A549 (cell line): ENCODE data around the gene SRF. TPM values are rescaled to one million over a fixed set of nuclear protein-coding genes. Genes with fewer than 3 reads are reported as not detected.

Experiments used
- ATAC-seq, 2 experiments: fragments of 200-7000 bp in 1 of 2; fragments of >200 bp in 1 of 2; cut with Nextera tagmentation in 1 of 2; cut with Tn5 transposase in 1 of 2; 3 replicates each; pipeline versions ENCODE4 v1.8.0 to v1.9.1; 2018 to 2020; ENCODE audit warnings: mild to moderate bottlenecking in 1 of 2, moderate library complexity in 1 of 2
- CTCF ChIA-PET: fragments of 300-600 bp; sonication (Branson Sonifier 250); formaldehyde crosslinking; extraction: SDS; loops from one replicate; lab custom pipeline; 2021; ENCODE audit warnings: antibody characterized with exemption, inconsistent platforms; lab: Yijun Ruan, JAX
- POLR2A ChIA-PET: fragments of 350-600 bp; formaldehyde crosslinking; extraction: SDS; loops from one replicate; lab custom pipeline; 2021; ENCODE audit warnings: antibody characterized with exemption, inconsistent platforms; lab: Yijun Ruan, JAX
- DNase-seq, 2 experiments: peaks; one replicate each; pipeline versions ENCODE4 v3.0.0 to v3.0.0-alpha.2; 2011 to 2016; ENCODE audit warnings: low read depth in 1 of 2, low spot score in 1 of 2
- FAIRE-seq: peaks from 2 replicates; lab custom pipeline; 2011; peaks lifted over from hg19 to GRCh38; lab: Jason Lieb, UNC
- H3K27ac ChIP-seq, 2 experiments: fragments of >200 bp; sonication (Bioruptor Twin); formaldehyde crosslinking; 3 replicates each; pipeline ENCODE4 v1.5.1; 2016 to 2017
- H3K4me1 ChIP-seq: fragments of >200 bp; sonication (Bioruptor Twin); formaldehyde crosslinking; 3 replicates; pipeline ENCODE4 v1.6.1; 2016
- H3K4me2 ChIP-seq: fragments of >200 bp; sonication (Bioruptor Twin); formaldehyde crosslinking; 3 replicates; pipeline ENCODE4 v1.6.1; 2016
- H3K4me3 ChIP-seq: fragments of >200 bp; sonication (Bioruptor Twin); formaldehyde crosslinking; 3 replicates; pipeline ENCODE4 v1.5.1; 2016
- H3K9me3 ChIP-seq: fragments of >200 bp; sonication (Bioruptor Twin); formaldehyde crosslinking; 3 replicates; pipeline ENCODE4 v1.6.1; 2016
- BCL3 ChIP-seq: fragments of >200 bp; sonication (Bioruptor Twin); formaldehyde crosslinking; IDR thresholded peaks from 3 replicates; pipeline ENCODE4 v1.6.1; 2016
- CBX2 ChIP-seq: fragments of 200-600 bp; sonication (generic); IDR thresholded peaks from 2 replicates; pipeline ENCODE4 v1.6.1; 2016; ENCODE audit warnings: low read depth, mild to moderate bottlenecking, borderline replicate concordance
- E2F6 ChIP-seq: IDR thresholded peaks from 2 replicates; pipeline ENCODE4 v1.6.1; 2012; ENCODE audit warnings: low read depth, borderline replicate concordance
- EHMT2 ChIP-seq: fragments of 200-600 bp; sonication (generic); IDR thresholded peaks from 2 replicates; pipeline ENCODE4 v1.6.1; 2016; ENCODE audit warnings: antibody characterized with exemption, low read depth, mild to moderate bottlenecking, moderate library complexity
- ELK1 ChIP-seq: fragments of 150-350 bp; IDR thresholded peaks from 2 replicates; pipeline ENCODE4 v1.6.1; 2014; ENCODE audit warnings: low read depth, mild to moderate bottlenecking, low read length
- ESRRA ChIP-seq: fragments of 150-350 bp; IDR thresholded peaks from 2 replicates; pipeline ENCODE4 v1.6.1; 2014; ENCODE audit warnings: mild to moderate bottlenecking, low read length, borderline replicate concordance
- HOXA7 ChIP-seq: fragments of 250-450 bp; sonication (Bioruptor Pico); IDR thresholded peaks from 2 replicates; pipeline ENCODE4 v1.5.0; 2020; ENCODE audit warnings: mild to moderate bottlenecking, moderate library complexity
- HOXB5 ChIP-seq: fragments of 250-450 bp; sonication (Bioruptor Pico); IDR thresholded peaks from 2 replicates; pipeline ENCODE4 v1.5.0; 2020; ENCODE audit warnings: mild to moderate bottlenecking, moderate library complexity
- JUN ChIP-seq, 2 experiments: fragments of >200 bp; sonication (Bioruptor Twin); formaldehyde crosslinking; IDR thresholded peaks; 2 replicates in 1 of 2; 3 replicates in 1 of 2; pipeline ENCODE4 v1.6.1; 2016 to 2017
- MAX ChIP-seq: IDR thresholded peaks from 2 replicates; pipeline ENCODE4 v1.6.1; 2012
- NR3C1 ChIP-seq: fragments of >200 bp; sonication (Bioruptor Twin); formaldehyde crosslinking; IDR thresholded peaks from 3 replicates; pipeline ENCODE4 v1.6.1; 2017
- RFX5 ChIP-seq: fragments of 450-650 bp; IDR thresholded peaks from 2 replicates; pipeline ENCODE4 v1.7.1; 2014; ENCODE audit warnings: antibody characterized with exemption, mild to moderate bottlenecking, moderate library complexity
- SMC3 ChIP-seq: fragments of >200 bp; sonication (Bioruptor Twin); formaldehyde crosslinking; IDR thresholded peaks from 3 replicates; pipeline ENCODE4 v1.6.1; 2018; ENCODE audit warnings: inconsistent platforms
- SREBF2 ChIP-seq: fragments of 450-650 bp; IDR thresholded peaks from 2 replicates; pipeline ENCODE4 v1.6.1; 2014; ENCODE audit warnings: mild to moderate bottlenecking, moderate library complexity
- ZFP36 ChIP-seq: fragments of 450-650 bp; IDR thresholded peaks from 2 replicates; pipeline ENCODE4 v1.6.1; 2014; ENCODE audit warnings: borderline replicate concordance; ENCODE audit not compliant: partially characterized antibody
- ZSCAN20 ChIP-seq: fragments of 250-450 bp; sonication (Bioruptor Pico); IDR thresholded peaks from 2 replicates; pipeline ENCODE4 v1.8.0; 2022; ENCODE audit warnings: mild to moderate bottlenecking, moderate library complexity
- WGBS: methylation state at CpG from one replicate; pipeline ENCODE4 v1.1.6; 2017; ENCODE audit errors: missing lambda C conversion rate; 5-methylcytosine and 5-hydroxymethylcytosine counted together
- polyA plus RNA-seq, 4 experiments: library from polyadenylated mRNA; depleted of rRNA in 3 of 4; stranded (reverse); fragments of >200 nt; fragmentation: RNase III in 1 of 4; extraction: RNeasy Plus Mini Kit Qiagen cat#74134 plus additional on column Dnase treatment in 1 of 4; gene quantifications; 2 replicates in 3 of 4; 3 replicates in 1 of 4; pipeline ENCODE4 v1.2.3, GENCODE V29; 2011 to 2017

The SRF gene
- polyA plus RNA-seq, 2 of the 4 experiments (the other 2 are of a cell fraction): 14.0 to 16.7 TPM

- TF ChIP-seq ELK1 (no peak), ESRRA (no peak), HOXA7 (CRISPR knock-in tag) (no peak), EHMT2 (no peak), HOXB5 (CRISPR knock-in tag) (no peak), BCL3 (no peak), MAX (peak; percentile 92), JUN (IDR thresholded peaks at IDR 0.05) (peak; percentile 38 to 77; a peak in 3 of 5 replicates), RFX5 (no peak), ZFP36 (no peak), SREBF2 (no peak)
- TF ChIP-seq, all 56 proteins: peak for 12
Measured at GRCh38 chr6:43228951-43229802, 58.1 kb downstream of the SRF start, which contains the start of gene DNPH1 (continued).

GRCh38 chr6:43229803-43230620 lies 58.9 kb downstream of the SRF start:
- Histone ChIP-seq H3K4me2 (peak overlapping the region; percentile 67), H3K9me3 (no peaks in the 10 kb centered on the region), H3K4me3 (no peak overlapping the region), H3K4me1 (peaks cover 3% of the 10 kb centered on the region; the same call in 1 of the 3 replicates), H3K27ac (peak overlapping the region; percentile 90 to 97; a peak in 5 of 6 replicates)
- POLR2A ChIA-PET: interaction anchor here (1.1 kb wide), 1 partner anchor 17 kb away, joined by 3 read pairs; no protein-coding TSS in a partner anchor
- DNase-seq (no peak), FAIRE-seq (no peak), ATAC-seq (peak in 1 of 2 experiments; percentile 31; a peak in 3 of 6 replicates)
- CTCF ChIA-PET: interaction anchor here (0.6 to 3.9 kb wide), 25 partner anchors 8 to 282 kb away, joined by 3 to 38 read pairs (median 5); partner anchors contain the start of gene LRRC73
- TF ChIP-seq JUN (IDR thresholded peaks at IDR 0.05) (no peak), RFX5 (no peak), ZFP36 (no peak), HOXB5 (CRISPR knock-in tag) (no peak), NR3C1 (no peak), SMC3 (no peak)
- 82% methylated on average over 17 of the region's 17 CpGs for WGBS

GRCh38 chr6:43231053-43231452 lies 60.0 kb downstream of the SRF start:
- no peak overlapping the region for H3K4me2 ChIP-seq
- peaks cover 3% of the 10 kb centered on the region; the same call in 1 of the 3 replicates for H3K4me1 ChIP-seq
- no peak overlapping the region for H3K27ac ChIP-seq
- POLR2A ChIA-PET: no interaction called here
- DNase-seq (no peak), FAIRE-seq (no peak), ATAC-seq (no peak)
- H3K9me3 ChIP-seq: no peaks in the 10 kb centered on the region
- WGBS: 68% methylated on average over 4 of the region's 4 CpGs
- no peak overlapping the region for H3K4me3 ChIP-seq
- TF ChIP-seq CBX2 (no peak), JUN (IDR thresholded peaks at IDR 0.05) (no peak), ZSCAN20 (CRISPR knock-in tag) (no peak), E2F6 (no peak)
- CTCF ChIA-PET: interaction anchor here (0.6 to 3.9 kb wide), 5 partner anchors 33 to 275 kb away, joined by 3 to 27 read pairs (median 11); partner anchors contain the start of gene CRIP3

Other genes with a start within 250 kb of the SRF start
- gene CNPY3, start 241.8 kb upstream of the SRF start, polyA plus RNA-seq (2011; rRNA removed): 28.2 and 30.3 TPM in 2 replicates
- 31.9 to 39.4 TPM (median 38.5 TPM) in 3 replicates for gene CNPY3, start 241.8 kb upstream of the SRF start, polyA plus RNA-seq (2017; fragmentation: RNase III; extraction: RNeasy Plus Mini Kit Qiagen cat#74134 plus additional on column Dnase treatment)
- gene GNMT, start 210.5 kb upstream of the SRF start, polyA plus RNA-seq (2011; rRNA removed): 0.12 TPM in 2 replicates
- gene GNMT, start 210.5 kb upstream of the SRF start, polyA plus RNA-seq (2017; fragmentation: RNase III; extraction: RNeasy Plus Mini Kit Qiagen cat#74134 plus additional on column Dnase treatment): 0.23 to 0.32 TPM (median 0.31 TPM) in 3 replicates
- 4.6 TPM in 2 replicates for gene PEX6, start 192.1 kb upstream of the SRF start, polyA plus RNA-seq (2011; rRNA removed)
- 8.3 to 9.5 TPM (median 8.6 TPM) in 3 replicates for gene PEX6, start 192.1 kb upstream of the SRF start, polyA plus RNA-seq (2017; fragmentation: RNase III; extraction: RNeasy Plus Mini Kit Qiagen cat#74134 plus additional on column Dnase treatment)
- 34.6 and 41.6 TPM in 2 replicates for gene PPP2R5D, start 186.7 kb upstream of the SRF start, polyA plus RNA-seq (2011; rRNA removed)
- 25.8 to 26.5 TPM (median 26.0 TPM) in 3 replicates for gene PPP2R5D, start 186.7 kb upstream of the SRF start, polyA plus RNA-seq (2017; fragmentation: RNase III; extraction: RNeasy Plus Mini Kit Qiagen cat#74134 plus additional on column Dnase treatment)
- 58.6 and 63.4 TPM in 2 replicates for gene MEA1, start 157.3 kb upstream of the SRF start, polyA plus RNA-seq (2011; rRNA removed)
- gene MEA1, start 157.3 kb upstream of the SRF start, polyA plus RNA-seq (2017; fragmentation: RNase III; extraction: RNeasy Plus Mini Kit Qiagen cat#74134 plus additional on column Dnase treatment): 90.1 to 94.3 TPM (median 92.8 TPM) in 3 replicates
- gene KLHDC3, start 157.0 kb upstream of the SRF start, polyA plus RNA-seq (2011; rRNA removed): 18.8 and 21.3 TPM in 2 replicates
- 25.5 to 28.0 TPM (median 26.9 TPM) in 3 replicates for gene KLHDC3, start 157.0 kb upstream of the SRF start, polyA plus RNA-seq (2017; fragmentation: RNase III; extraction: RNeasy Plus Mini Kit Qiagen cat#74134 plus additional on column Dnase treatment)
- 51.9 and 52.3 TPM in 2 replicates for gene RRP36, start 149.6 kb upstream of the SRF start, polyA plus RNA-seq (2011; rRNA removed)
- 54.0 to 56.2 TPM (median 55.7 TPM) in 3 replicates for gene RRP36, start 149.6 kb upstream of the SRF start, polyA plus RNA-seq (2017; fragmentation: RNase III; extraction: RNeasy Plus Mini Kit Qiagen cat#74134 plus additional on column Dnase treatment)
- 12.1 and 14.6 TPM in 2 replicates for gene CUL7, start 117.4 kb upstream of the SRF start, polyA plus RNA-seq (2011; rRNA removed)
- gene CUL7, start 117.4 kb upstream of the SRF start, polyA plus RNA-seq (2017; fragmentation: RNase III; extraction: RNeasy Plus Mini Kit Qiagen cat#74134 plus additional on column Dnase treatment): 8.1 to 10.6 TPM (median 10.0 TPM) in 3 replicates
- gene MRPL2, start 111.8 kb upstream of the SRF start, polyA plus RNA-seq (2011; rRNA removed): 20.9 and 33.7 TPM in 2 replicates
- gene MRPL2, start 111.8 kb upstream of the SRF start, polyA plus RNA-seq (2017; fragmentation: RNase III; extraction: RNeasy Plus Mini Kit Qiagen cat#74134 plus additional on column Dnase treatment): 50.9 to 55.6 TPM (median 51.9 TPM) in 3 replicates
- gene KLC4, start 111.6 kb upstream of the SRF start, polyA plus RNA-seq (2011; rRNA removed): 8.4 and 10.0 TPM in 2 replicates
- gene KLC4, start 111.6 kb upstream of the SRF start, polyA plus RNA-seq (2017; fragmentation: RNase III; extraction: RNeasy Plus Mini Kit Qiagen cat#74134 plus additional on column Dnase treatment): 7.7 to 11.8 TPM (median 9.9 TPM) in 3 replicates
- gene PTK7, start 95.0 kb upstream of the SRF start, polyA plus RNA-seq (2011; rRNA removed): 2.8 and 3.4 TPM in 2 replicates
- gene PTK7, start 95.0 kb upstream of the SRF start, polyA plus RNA-seq (2017; fragmentation: RNase III; extraction: RNeasy Plus Mini Kit Qiagen cat#74134 plus additional on column Dnase treatment): 4.5 to 5.7 TPM (median 5.6 TPM) in 3 replicates
- gene CUL9, start 10.9 kb downstream of the SRF start, polyA plus RNA-seq (2011; rRNA removed): 11.0 and 11.3 TPM in 2 replicates
- gene CUL9, start 10.9 kb downstream of the SRF start, polyA plus RNA-seq (2017; fragmentation: RNase III; extraction: RNeasy Plus Mini Kit Qiagen cat#74134 plus additional on column Dnase treatment): 10.9 to 12.7 TPM (median 12.5 TPM) in 3 replicates
- 51.4 and 63.2 TPM in 2 replicates for gene DNPH1, start 58.2 kb downstream of the SRF start, polyA plus RNA-seq (2011; rRNA removed)
- gene DNPH1, start 58.2 kb downstream of the SRF start, polyA plus RNA-seq (2017; fragmentation: RNase III; extraction: RNeasy Plus Mini Kit Qiagen cat#74134 plus additional on column Dnase treatment): 77.5 to 82.0 TPM (median 80.2 TPM) in 3 replicates
- gene TTBK1, start 72.2 kb downstream of the SRF start, polyA plus RNA-seq (2011; rRNA removed): 0.03 TPM in 1 of 2 replicates, not detected in the other
- 0.04 to 0.05 TPM (median 0.04 TPM) in 3 replicates for gene TTBK1, start 72.2 kb downstream of the SRF start, polyA plus RNA-seq (2017; fragmentation: RNase III; extraction: RNeasy Plus Mini Kit Qiagen cat#74134 plus additional on column Dnase treatment)
- not detected in 2 replicates for gene SLC22A7, start 127.0 kb downstream of the SRF start, polyA plus RNA-seq (2011; rRNA removed)
- gene SLC22A7, start 127.0 kb downstream of the SRF start, polyA plus RNA-seq (2017; fragmentation: RNase III; extraction: RNeasy Plus Mini Kit Qiagen cat#74134 plus additional on column Dnase treatment): not detected in 3 replicates
- 1.3 and 2.6 TPM in 2 replicates for gene CRIP3, start 137.6 kb downstream of the SRF start, polyA plus RNA-seq (2011; rRNA removed)
- 2.1 to 2.8 TPM (median 2.4 TPM) in 3 replicates for gene CRIP3, start 137.6 kb downstream of the SRF start, polyA plus RNA-seq (2017; fragmentation: RNase III; extraction: RNeasy Plus Mini Kit Qiagen cat#74134 plus additional on column Dnase treatment)
- 9.2 and 10.3 TPM in 2 replicates for gene ZNF318, start 198.4 kb downstream of the SRF start, polyA plus RNA-seq (2011; rRNA removed)
- gene ZNF318, start 198.4 kb downstream of the SRF start, polyA plus RNA-seq (2017; fragmentation: RNase III; extraction: RNeasy Plus Mini Kit Qiagen cat#74134 plus additional on column Dnase treatment): 4.3 to 5.0 TPM (median 4.7 TPM) in 3 replicates